NCI-H2196 treated with DMSO at 0.1 percent for 48 hours (cell line): ENCODE results near the gene NDUFAF7.
"Not testable (repeated sequence)": the region's sequence is repeated elsewhere in the genome, so short reads cannot be mapped to it uniquely, and the experiment has no call there.

Source experiments
- DNase-seq: peaks from one replicate; lab custom pipeline; 2025; ENCODE audit not compliant: unreplicated experiment; lab: John Stamatoyannopoulos, UW

Gene NDUFAF7

DNA sequence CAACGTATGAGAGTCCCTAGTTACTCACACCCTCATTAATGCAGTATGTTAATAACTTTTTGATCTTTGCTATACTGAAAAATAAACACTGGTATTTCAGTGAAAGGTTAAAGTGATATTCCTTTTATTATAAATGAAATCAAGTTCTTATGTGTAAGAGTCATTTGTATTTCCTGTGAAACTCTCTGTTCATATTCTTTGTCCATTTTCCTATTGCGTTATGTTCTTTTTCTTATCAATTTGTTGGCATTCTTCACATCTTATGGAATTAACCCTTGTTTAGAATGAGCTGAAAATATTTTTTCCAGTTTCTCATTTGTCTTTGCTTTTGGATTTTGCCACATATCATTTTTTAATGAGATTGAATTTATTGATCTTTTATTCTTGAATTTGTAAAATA is 44.8 kb downstream of the NDUFAF7 start:
- no peak for DNase-seq

DNA sequence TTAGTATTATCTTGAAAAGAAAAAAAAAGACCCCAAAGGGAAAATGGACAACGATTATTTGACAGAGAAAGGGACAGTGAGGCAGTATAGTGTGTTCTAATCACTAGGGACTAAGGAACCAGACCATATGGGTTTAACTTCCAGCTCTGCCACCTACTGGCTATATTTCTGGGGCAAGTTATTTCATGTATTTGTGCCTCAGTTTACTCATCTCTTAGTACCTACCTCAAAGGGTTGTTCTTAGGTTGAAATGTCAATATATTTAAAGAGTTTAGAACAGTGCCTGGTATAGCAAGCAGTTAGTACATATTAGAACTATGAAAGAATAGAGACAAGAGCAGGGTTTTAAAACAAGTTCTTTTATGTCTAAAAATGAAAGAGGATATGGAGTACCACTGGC is 50.5 kb downstream of the NDUFAF7 start:
- no peak for DNase-seq

DNA sequence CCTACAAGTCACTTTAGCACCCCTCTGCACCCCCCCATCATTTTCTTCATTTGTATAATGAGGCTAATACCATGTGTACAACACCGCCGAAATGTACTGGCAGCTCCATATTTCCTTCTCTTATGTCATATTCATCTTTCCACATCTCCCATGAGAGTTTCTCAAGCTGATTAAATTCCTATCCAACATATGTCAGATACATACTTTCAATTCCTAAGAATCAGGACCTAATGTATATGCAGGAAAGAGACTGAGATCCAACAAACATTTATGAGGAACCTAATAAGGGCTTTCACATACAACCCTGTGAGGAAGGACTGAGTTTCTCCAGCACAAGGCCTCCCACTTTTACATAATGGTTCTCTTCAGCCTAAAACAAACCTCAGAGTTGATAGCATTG is 51.3 kb downstream of the NDUFAF7 start:
- no peak for DNase-seq

DNA sequence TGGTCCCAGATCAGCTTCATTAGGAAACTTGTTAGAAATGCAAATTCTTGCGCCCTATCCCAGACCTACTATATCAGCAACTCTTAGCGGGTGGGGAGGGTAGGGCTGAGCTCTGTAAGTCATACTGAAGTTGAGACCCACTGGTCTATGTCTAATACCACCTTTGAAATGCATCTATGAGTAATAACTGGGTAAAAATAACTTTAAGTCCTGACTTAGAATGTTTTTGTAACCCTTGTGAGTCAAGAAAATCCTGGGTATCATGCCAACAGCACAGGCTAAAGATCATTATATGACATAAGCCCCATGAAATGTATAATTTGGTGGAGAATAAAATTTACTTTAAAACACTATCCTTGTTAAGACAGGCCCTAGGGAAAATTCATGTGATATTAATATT is 51.7 kb downstream of the NDUFAF7 start:
- no peak for DNase-seq

DNA sequence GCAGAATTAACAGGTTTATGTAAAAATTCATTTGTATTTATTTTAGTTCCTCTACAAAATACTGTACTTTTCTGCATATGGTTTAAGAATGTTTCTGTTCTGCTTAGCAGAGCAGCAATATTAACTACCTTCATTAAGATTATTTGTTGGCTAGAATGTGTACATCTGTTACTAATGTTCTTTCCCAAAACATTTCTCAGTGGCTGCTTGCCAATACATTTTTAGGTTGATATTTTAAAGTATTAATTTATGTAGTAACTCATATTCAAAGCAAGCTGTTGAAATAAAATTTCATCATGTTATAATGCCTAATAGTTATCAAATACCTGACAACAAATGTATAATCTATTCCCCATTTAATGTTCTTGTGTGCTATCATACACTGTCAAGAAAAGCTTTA is 52.9 kb downstream of the NDUFAF7 start:
- DNase-seq, result no peak

DNA sequence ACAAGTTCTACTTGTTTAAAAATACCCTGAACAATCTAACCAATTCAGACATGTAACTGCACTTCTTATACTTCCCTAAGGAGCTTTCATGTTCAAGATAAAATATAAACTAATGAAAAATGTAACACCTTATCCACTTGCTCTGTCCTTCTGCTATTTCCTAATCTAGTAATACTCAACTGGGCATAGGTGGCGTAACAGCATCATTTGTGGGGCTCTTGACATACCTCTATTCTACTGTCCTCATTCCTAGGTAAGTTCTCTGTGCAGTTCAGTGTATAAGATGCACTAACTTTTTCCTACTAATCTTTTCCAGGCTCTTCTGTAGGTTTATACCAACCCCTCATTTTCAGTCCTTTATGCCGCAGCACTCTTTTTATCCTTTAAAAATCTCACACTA is 56.5 kb downstream of the NDUFAF7 start:
- DNase-seq, result no peak

DNA sequence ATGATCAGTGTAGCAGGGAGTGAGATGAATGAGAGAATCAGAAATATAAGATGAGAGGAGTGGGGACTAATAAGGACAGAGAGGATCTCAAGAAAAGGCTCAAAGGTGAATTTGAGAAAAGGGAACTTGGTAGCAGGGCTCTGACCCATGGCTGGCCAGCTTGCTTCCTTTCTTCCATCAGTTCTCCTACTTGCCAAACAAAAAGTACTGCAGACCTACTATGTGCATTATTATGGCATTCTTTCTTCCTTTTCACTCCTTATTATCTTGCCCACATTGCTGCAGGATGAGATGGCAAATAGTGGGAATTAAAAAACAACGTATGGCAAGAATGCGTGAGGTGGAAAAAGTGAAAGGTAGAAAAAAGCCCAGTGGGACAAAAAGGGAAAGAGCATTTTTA is 60.2 kb downstream of the NDUFAF7 start:
- no peak for DNase-seq

DNA sequence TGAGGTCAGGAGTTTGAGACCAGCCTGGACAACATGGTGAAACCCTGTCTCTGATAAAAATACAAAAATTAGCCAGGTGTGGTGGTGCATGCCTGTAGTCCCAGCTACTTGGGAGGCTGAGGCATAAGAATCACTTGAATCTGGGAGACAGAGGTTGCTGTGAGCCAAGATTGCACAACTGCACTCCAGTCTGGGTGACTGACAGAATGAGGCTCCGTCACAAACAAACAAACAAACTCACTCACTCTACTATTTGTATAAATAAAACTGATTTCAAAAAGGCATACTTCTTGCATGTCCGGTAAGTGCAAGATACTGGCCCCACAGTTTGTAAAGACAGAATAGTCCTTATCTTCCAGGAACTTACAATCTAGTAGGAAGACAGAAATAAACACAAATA is 63.4 kb downstream of the NDUFAF7 start:
- not testable (repeated sequence) for DNase-seq

DNA sequence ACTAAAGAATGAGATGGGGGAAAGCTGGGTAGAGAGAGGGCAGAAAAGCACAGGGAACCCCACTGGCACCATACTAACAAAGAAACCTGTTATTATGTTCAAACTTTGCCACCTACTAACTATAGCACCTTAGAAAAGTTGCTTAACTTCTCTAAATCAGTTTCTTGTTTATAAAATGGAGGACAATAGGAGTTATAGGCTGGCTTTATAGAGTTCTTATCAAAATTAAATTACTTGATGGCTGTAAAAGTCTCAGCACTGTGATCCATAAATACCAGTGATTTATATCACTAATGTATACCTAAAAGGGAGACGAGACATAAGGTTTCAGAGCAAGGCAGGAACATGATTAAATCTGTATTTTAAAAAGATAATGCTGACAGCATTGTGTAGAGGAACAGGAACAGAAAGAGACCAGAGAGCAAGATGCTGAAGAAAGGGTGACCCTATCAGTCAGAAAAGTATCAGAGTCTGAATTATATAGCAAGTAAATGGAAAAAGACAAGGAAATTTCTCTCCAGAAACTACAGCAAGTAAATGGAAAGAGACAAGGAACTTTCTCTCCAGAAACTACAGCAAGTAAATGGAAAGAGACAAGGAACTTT is 64.1 kb downstream of the NDUFAF7 start:
- DNase-seq, result no peak

DNA sequence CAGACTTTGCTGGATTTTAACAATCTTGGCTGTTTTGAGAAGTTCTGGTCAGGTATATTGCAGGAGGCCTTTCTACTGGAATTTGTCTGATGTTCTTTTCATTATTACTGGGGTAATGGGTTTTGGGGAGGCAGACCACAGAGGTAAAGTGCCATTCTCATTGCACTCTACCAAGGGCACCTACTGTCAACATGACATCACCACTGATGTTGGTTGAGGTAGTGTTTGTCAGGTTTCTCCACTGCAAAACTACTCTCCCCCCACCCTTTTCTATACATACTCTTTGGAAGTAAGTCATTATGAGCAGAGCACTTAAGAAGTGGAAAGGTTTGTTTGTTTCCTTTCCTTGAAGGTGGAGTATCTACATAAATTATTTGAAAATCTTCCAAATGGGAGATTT is 66.2 kb downstream of the NDUFAF7 start:
- no peak for DNase-seq
